GM21723 (cell line): ENCODE measurements around the gene LRRC8D.

Experiments
- ATAC-seq: cut with Tn5 transposase; IDR thresholded peaks from one replicate; pipeline ENCODE4 v1.9.1; 2021; ENCODE audit warnings: mild to moderate bottlenecking, moderate library complexity; ENCODE audit not compliant: unreplicated experiment

Gene LRRC8D

GRCh38 chr1:89865498-89866382 is 44.9 kb downstream of the LRRC8D start:
- no peak for ATAC-seq

DNA sequence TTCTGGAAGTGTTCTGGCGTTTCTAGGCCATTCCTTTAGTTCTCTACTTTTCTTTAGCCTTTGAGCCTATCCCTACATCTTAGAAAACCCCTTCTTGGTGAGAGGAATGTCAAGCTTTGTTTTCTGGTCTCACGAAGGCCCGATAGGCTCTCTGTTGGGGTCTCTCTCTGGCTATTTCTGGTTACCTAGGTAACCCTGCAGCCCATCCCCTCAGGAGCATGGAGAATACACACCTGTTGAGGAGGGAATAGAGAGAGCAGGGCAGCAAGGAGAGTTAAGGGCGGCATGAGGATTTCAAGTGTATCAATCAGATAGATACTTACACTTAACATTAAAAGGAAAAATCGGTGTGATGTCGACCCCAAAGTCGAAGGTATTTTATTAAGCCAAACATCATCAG is 45.7 kb downstream of the LRRC8D start:
- ATAC-seq, result no peak

DNA sequence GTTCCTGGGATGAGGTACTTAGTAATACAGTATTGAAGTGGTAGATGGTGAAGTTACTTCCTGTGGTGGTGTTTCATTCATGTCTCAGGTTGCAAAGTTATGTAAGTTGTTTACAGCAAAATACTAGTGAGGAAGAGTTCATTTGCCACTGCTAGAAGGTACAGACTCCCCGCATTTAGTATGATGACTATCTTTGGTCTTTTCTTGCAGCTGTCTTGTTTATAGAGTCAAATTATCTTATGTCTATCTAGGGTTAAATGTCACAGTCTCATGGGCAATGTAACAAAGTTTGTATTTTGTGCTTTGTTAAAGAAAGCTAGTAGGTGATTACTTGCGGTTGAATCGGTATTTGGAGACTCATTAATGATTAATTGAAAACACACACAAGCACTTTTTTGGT is 50.2 kb downstream of the LRRC8D start:
- ATAC-seq, result no peak

- ATAC-seq, result no peak
Measured at GRCh38 chr1:89871768-89872473, 51.1 kb downstream of the LRRC8D start.

DNA sequence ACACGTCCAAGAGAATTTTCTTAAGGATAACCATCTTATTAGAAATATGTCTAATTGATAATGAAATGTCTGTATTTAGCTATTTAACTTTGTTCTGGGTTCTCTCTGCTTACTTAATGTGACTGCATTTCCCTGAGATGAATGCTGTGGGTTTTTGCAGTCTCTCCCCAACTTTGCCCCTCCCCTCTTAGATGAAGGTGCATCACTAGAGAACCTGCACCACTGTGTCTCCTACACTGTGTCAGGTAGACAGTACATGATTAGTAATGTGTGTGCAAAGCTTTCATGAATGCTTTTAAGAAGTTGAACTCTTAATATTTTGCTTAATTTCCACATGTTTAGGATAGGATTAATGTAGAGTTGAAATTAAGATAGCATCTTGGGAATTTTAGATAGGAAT is 51.7 kb downstream of the LRRC8D start:
- ATAC-seq, result no peak

DNA sequence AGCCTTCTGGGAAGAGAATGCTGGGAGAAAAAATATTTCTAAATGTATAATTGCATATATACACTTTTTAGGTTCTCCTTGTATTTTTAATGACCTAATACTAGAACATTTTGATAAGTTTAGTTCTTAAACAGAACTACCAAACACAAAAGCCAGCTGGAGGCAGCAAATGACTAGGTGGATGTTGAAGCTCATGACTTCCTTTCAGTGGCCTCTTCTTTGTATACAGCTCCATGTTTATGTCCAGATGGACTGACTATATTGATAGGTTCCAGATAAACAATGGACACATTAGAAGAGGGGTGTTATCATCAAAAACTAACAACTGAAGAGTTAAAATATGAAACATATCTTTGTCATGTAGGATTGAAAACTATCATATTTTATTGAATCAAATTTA is 52.5 kb downstream of the LRRC8D start:
- ATAC-seq, result no peak

- no peak for ATAC-seq
Measured at GRCh38 chr1:89873770-89874169, 52.9 kb downstream of the LRRC8D start.

DNA sequence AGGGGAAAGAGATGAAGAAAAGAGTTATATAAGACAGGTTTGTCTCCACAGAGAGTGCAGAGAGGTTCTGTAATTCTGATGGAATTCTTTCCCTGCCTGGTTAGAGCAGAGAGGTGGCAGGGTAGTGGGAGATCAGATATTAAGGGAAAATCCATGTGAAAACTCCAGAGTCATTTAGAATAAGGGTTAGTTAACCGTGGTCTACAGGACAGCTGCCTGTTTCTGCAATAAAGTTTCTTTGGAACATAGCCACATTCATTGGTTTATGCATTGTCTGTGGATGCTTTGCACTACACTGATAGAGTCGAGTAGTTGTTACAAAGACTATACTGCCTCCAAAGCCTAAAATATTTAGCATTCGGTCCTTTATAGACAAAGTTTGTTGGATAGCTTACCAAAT is 55.6 kb downstream of the LRRC8D start:
- no peak for ATAC-seq

DNA sequence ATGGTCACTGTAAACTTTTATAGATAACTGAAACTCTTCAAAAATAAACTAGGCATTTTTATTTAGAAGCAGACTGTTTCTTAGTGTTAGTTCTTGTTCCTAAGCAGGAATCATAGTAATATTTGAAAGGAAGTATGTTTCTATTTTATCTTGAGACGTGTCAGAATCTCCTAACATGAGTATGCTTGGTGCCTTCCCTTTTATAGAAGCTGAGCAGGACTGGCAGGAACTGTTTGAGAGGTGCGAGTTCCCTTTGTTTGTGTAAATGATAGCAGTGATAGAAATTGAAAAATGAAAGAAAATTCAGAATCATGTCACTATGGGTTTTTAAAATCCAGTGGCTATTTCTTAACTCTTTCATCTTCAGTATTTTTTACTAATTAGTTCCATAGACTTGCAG is 56.9 kb downstream of the LRRC8D start:
- no peak for ATAC-seq

GRCh38 chr1:89878256-89878655 is 57.4 kb downstream of the LRRC8D start:
- no peak for ATAC-seq

GRCh38 chr1:89880679-89881078 is 59.8 kb downstream of the LRRC8D start:
- ATAC-seq, result no peak

DNA sequence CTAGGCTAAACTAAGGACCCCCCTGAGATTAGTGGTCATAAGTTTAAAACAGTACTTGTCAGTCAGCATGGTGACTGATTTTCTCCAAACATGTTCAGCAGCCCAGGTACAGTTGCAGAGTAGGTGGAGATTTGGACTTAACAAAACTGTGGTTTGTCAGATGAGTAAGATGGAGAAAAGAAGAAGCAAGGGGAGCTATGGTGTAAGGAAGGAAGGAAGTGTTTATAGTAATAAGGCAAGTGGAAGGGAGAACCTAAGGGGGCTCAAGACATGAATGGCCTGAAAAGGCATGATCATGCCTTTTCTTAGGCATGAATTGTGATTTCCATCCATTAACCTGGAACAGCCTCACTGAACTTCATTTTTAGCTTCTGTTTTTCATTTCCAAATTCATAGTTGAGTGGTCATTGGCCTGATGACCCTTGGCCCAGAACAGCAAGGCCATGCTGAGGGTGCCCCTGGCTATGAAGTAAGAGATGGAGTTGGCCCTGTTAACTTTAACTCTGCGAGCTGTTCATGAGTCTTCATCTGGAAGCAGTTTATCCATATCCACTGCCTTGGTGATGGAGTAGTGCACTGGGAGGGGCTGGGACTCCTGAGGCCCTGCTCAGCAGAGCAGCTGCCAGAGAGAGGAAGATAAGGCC is 60.7 kb downstream of the LRRC8D start:
- ATAC-seq, result no peak

- ATAC-seq, result no peak
Measured at GRCh38 chr1:89882348-89883029, 61.7 kb downstream of the LRRC8D start.

DNA sequence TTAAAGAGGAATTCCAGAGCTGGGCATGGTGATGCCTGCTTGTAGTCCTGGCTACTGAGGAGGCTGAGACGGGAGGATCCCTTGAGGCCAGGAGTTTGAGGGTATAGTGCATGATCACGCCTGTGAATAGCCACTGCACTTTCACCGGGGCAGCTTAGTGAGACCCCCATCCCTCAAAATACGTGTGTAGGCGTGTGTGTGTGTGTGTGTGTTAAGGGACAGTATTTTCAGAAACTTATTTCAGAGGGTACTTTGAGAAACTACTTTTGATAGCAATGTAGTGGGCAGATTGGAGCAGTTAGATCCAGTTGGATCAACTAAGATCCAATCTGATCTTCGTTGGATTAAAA is 62.2 kb downstream of the LRRC8D start:
- no peak for ATAC-seq

- no peak for ATAC-seq
Measured at GRCh38 chr1:89884718-89885596, 64.1 kb downstream of the LRRC8D start.

DNA sequence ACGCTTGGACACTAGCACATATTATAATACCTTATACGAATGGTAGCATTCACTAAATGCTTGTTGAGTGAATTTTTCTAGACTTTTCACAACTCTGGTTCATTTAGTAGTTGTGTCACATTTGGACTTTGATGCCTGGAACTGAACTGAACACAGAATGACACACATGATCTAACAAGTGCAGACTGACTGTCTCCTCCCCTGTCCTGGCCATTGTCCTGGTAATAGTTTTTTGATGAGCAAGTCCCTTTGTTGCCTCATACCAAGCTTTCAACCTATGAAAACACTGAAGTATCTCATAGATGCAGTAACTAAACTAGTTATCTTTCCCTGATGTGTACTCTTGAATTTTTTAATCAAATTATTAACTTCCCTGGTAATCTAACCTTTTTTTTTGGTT is 66.4 kb downstream of the LRRC8D start:
- ATAC-seq, result no peak

DNA sequence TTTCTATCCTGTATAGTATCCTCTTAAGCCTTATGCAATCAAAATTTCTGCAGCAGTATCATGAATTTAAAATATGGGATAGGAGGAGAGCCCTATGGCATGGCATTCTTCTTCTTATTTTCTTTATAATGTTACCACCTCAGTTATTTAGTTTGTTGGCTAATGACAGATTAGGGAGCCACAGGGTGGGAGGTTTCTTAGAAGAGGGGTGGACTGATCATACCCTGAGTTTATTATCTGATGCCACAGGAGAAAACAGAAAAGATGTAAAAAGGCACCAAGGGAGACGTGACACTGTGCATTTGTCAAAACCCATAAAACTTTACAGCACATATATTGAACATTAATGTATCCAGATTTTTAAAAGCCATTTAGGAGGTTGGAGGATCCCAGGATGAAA is 66.9 kb downstream of the LRRC8D start:
- ATAC-seq, result no peak

DNA sequence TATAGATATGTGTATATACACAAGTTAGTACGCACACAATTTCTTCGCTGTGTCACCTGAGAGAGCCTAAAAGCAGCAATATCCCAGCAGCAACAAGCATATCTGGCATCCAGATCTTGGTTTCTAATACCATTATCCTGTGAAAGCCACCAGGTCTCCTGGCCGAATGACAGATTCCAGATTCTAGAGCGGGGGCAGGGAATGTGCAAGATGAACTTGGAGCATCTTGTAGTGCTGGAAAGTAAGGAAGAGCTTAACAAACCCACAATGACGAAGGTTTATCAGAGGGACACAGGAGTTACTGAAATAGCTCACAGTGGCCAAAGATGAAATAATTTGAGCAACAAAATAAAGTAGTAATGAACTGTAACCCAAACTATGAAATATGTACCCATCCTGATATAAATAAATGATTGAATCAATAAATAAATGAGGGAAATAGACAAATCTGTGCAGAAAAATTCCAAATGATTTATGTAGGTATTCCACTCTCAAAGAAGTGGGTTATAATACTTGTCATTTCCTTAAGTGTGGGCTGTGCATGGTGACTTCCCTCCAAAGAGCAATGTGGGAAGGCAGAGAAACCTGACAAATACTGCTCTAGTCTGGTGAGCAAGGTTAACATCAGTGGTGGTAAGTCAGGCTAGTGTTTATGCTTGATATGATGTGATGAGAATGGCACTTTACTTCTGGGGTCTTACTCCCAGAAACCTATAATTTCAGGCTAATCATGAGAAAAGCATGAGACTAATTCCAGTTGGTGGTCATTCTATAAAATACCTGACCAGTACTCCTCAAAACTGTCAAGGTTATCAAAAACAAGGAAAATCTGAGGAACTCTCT is 67.9 kb downstream of the LRRC8D start:
- no peak for ATAC-seq

DNA sequence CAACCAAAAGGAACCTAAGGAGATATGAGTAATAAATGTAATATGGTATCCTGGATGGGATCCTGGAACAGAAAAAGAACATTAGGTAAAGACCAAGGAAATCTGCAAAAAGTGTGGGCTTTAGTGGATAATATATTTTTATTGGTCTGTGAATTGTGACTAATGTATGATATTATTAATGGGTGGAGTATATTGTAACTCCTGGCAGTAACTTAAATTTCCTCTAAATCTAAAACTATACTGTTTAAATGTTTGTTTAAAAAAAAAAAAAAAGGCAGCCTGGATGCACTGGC is 68.4 kb downstream of the LRRC8D start:
- ATAC-seq, result no peak
